SK-N-MC (cell line): ENCODE results near the gene LHFPL6.

ENCODE experiments used
- DNase-seq: peaks from one replicate; pipeline ENCODE4 v3.0.0-alpha.2; 2011; ENCODE audit warnings: low read depth, low spot score
- H3K27ac ChIP-seq: fragments of 200-600 bp; sonication (generic); 2 replicates; pipeline ENCODE4 v1.5.1; 2016; ENCODE audit warnings: mixed run types
- H3K36me3 ChIP-seq: fragments of 200-600 bp; sonication (generic); 2 replicates; pipeline ENCODE4 v1.6.1; 2017; ENCODE audit warnings: antibody characterized with exemption, low read length, mixed read lengths; ENCODE audit not compliant: insufficient read depth
- H3K4me3 ChIP-seq: fragments of 200-600 bp; sonication (generic); 2 replicates; pipeline ENCODE4 v1.5.1; 2016
- H3K9ac ChIP-seq: fragments of 200-600 bp; sonication (generic); 2 replicates; pipeline ENCODE4 v1.8.0; 2017; ENCODE audit warnings: mixed run types, mixed read lengths; ENCODE audit not compliant: insufficient read length
- H3K9me3 ChIP-seq: fragments of 200-600 bp; sonication (generic); 2 replicates; pipeline ENCODE4 v1.6.1; 2017; ENCODE audit warnings: low read depth, mild to moderate bottlenecking, antibody characterized with exemption, low read length, moderate library complexity, mixed read lengths
- EZH2 ChIP-seq: fragments of 200-600 bp; sonication (generic); IDR thresholded peaks from one replicate; pipeline ENCODE4 v1.6.1; 2017; ENCODE audit warnings: antibody characterized with exemption
- FOXP2 ChIP-seq: optimal IDR thresholded peaks from 2 replicates; pipeline ENCODE3; 2011; ENCODE audit warnings: mild to moderate bottlenecking, moderate library complexity; ENCODE audit not compliant: insufficient read depth; ENCODE audit errors: extremely low read length, control extremely low read depth
- POLR2AphosphoS5 ChIP-seq: IDR thresholded peaks from 2 replicates; pipeline ENCODE4 v1.6.1; 2012; ENCODE audit warnings: mild to moderate bottlenecking, low read depth, low read length, borderline replicate concordance

LHFPL6 gene

GRCh38 chr13:39601636-39602035 lies 1.4 kb downstream of the LHFPL6 start:
- Histone ChIP-seq H3K36me3 (peaks cover 14% of the 10 kb centered on the region), H3K9me3 (no peaks in the 10 kb centered on the region), H3K27ac (peak overlapping the region; percentile 29; the same call in 1 of the 2 replicates), H3K4me3 (peak overlapping the region; percentile 79), H3K9ac (peak overlapping the region; percentile 81)
- no peak for DNase-seq
- TF ChIP-seq FOXP2 (no peak), POLR2AphosphoS5 (no peak), EZH2 (no peak)

- H3K36me3 ChIP-seq = peaks cover 18% of the 10 kb centered on the region
- H3K9ac ChIP-seq = peak overlapping the region; percentile 81
- DNase-seq = no peak
- TF ChIP-seq POLR2AphosphoS5 = no peak
- no peak for TF ChIP-seq EZH2
- no peak for TF ChIP-seq FOXP2
- H3K9me3 ChIP-seq = no peaks in the 10 kb centered on the region
- H3K4me3 ChIP-seq = peak overlapping the region; percentile 79
- H3K27ac ChIP-seq = no peak overlapping the region
Measured at GRCh38 chr13:39600766-39601165, 2.2 kb downstream of the LHFPL6 start.

- no peak for TF ChIP-seq POLR2AphosphoS5
- TF ChIP-seq EZH2 = no peak
- no peak for TF ChIP-seq FOXP2
- Histone ChIP-seq H3K9me3 (no peaks in the 10 kb centered on the region), H3K36me3 (peaks cover 26% of the 10 kb centered on the region), H3K27ac (peak overlapping the region; percentile 86), H3K9ac (peak overlapping the region; percentile 13), H3K4me3 (peak overlapping the region; percentile 79)
- DNase-seq = no peak
Measured at GRCh38 chr13:39599842-39600241, 3.2 kb downstream of the LHFPL6 start.

- Histone ChIP-seq H3K9ac (peak overlapping the region; percentile 13), H3K4me3 (peak overlapping the region; percentile 79), H3K9me3 (no peaks in the 10 kb centered on the region), H3K27ac (peak overlapping the region; percentile 86), H3K36me3 (peaks cover 26% of the 10 kb centered on the region)
- no peak for DNase-seq
- no peak for TF ChIP-seq EZH2
Measured at GRCh38 chr13:39599012-39599411, 4.0 kb downstream of the LHFPL6 start.

GRCh38 chr13:39597838-39598237 lies 5.2 kb downstream of the LHFPL6 start:
- peak overlapping the region; percentile 47 for H3K4me3 ChIP-seq
- H3K27ac ChIP-seq = peak overlapping the region; percentile 85
- peak; percentile 97 for DNase-seq
- no peaks in the 10 kb centered on the region for H3K9me3 ChIP-seq
- H3K9ac ChIP-seq = no peak overlapping the region
- TF ChIP-seq FOXP2 (peak; percentile 98), EZH2 (no peak), POLR2AphosphoS5 (peak; percentile 45; the same call in 1 of the 2 replicates)
- peaks cover 26% of the 10 kb centered on the region for H3K36me3 ChIP-seq

GRCh38 chr13:39596685-39597084 lies 6.3 kb downstream of the LHFPL6 start:
- Histone ChIP-seq H3K4me3 (no peak overlapping the region), H3K9ac (no peak overlapping the region), H3K36me3 (peaks cover 26% of the 10 kb centered on the region), H3K27ac (no peak overlapping the region), H3K9me3 (no peaks in the 10 kb centered on the region)
- TF ChIP-seq POLR2AphosphoS5 = no peak
- no peak for TF ChIP-seq EZH2
- no peak for TF ChIP-seq FOXP2
- no peak for DNase-seq

- TF ChIP-seq POLR2AphosphoS5 = no peak
- TF ChIP-seq FOXP2 = no peak
- TF ChIP-seq EZH2 = no peak
- no peaks in the 10 kb centered on the region for H3K9me3 ChIP-seq
- H3K4me3 ChIP-seq = no peak overlapping the region
- peaks cover 26% of the 10 kb centered on the region for H3K36me3 ChIP-seq
- no peak overlapping the region for H3K9ac ChIP-seq
- no peak overlapping the region for H3K27ac ChIP-seq
- no peak for DNase-seq
Measured at GRCh38 chr13:39596176-39596575, 6.8 kb downstream of the LHFPL6 start.

GRCh38 chr13:39590466-39591036 lies 12.4 kb downstream of the LHFPL6 start:
- no peak for DNase-seq
- Histone ChIP-seq H3K4me3 (no peak overlapping the region), H3K9ac (no peak overlapping the region), H3K36me3 (peaks cover 5% of the 10 kb centered on the region), H3K27ac (no peak overlapping the region), H3K9me3 (no peaks in the 10 kb centered on the region)
- TF ChIP-seq EZH2 (no peak), FOXP2 (no peak), POLR2AphosphoS5 (no peak)

GRCh38 chr13:39588384-39588783 lies 14.6 kb downstream of the LHFPL6 start:
- TF ChIP-seq FOXP2 (no peak), EZH2 (no peak), POLR2AphosphoS5 (no peak)
- no peak overlapping the region for H3K9ac ChIP-seq
- H3K27ac ChIP-seq = no peak overlapping the region
- no peak for DNase-seq
- H3K9me3 ChIP-seq = no peaks in the 10 kb centered on the region
- no peaks in the 10 kb centered on the region for H3K36me3 ChIP-seq
- no peak overlapping the region for H3K4me3 ChIP-seq
